Lung (tissue), 12 donors: ENCODE measurements around the gene B3GALT5. TPM values are rescaled to one million over a fixed set of nuclear protein-coding genes. Genes with fewer than 3 reads are reported as not detected.

ENCODE experiments used
- ATAC-seq: fragments of 200-7000 bp; cut with Tn5 transposase; one replicate; pipeline ENCODE4 v1.9.1; 2020; ENCODE audit warnings: moderate number of reproducible peaks; ENCODE audit not compliant: insufficient read depth, low FRiP score
- DNase-seq, 3 donors: peaks; one replicate each; pipeline ENCODE4 v3.0.0-alpha.2; 2013 to 2017
- H3K27ac ChIP-seq, 2 donors: one replicate each; pipeline ENCODE4 v1.5.1; 2013; ENCODE audit warnings: mild to moderate bottlenecking in 2 of 2, moderate library complexity in 2 of 2, control low read depth in 1 of 2, inconsistent platforms in 1 of 2, low read depth in 1 of 2, low read length in 1 of 2
- H3K27me3 ChIP-seq, 3 donors: one replicate each; pipeline ENCODE4 v1.5.1; 2013; ENCODE audit warnings: low read length in 2 of 3; ENCODE audit not compliant: control insufficient read depth in 3 of 3, insufficient read depth in 3 of 3
- H3K36me3 ChIP-seq, 4 donors: one replicate each; pipeline ENCODE4 v1.5.1; 2013; ENCODE audit warnings: low read length in 4 of 4, mild to moderate bottlenecking in 1 of 4, moderate library complexity in 1 of 4; ENCODE audit not compliant: control insufficient read depth in 4 of 4, insufficient read depth in 4 of 4
- H3K4me1 ChIP-seq, 5 donors: one replicate each; pipeline ENCODE4 v1.5.1; 2013; ENCODE audit warnings: low read length in 5 of 5, mild to moderate bottlenecking in 2 of 5, moderate library complexity in 1 of 5; ENCODE audit not compliant: control insufficient read depth in 5 of 5, insufficient read depth in 5 of 5
- H3K4me3 ChIP-seq: one replicate; pipeline ENCODE4 v1.5.1; 2013; ENCODE audit warnings: mild to moderate bottlenecking, control low read depth, moderate library complexity
- H3K9ac ChIP-seq, 2 donors: one replicate each; pipeline ENCODE4 v1.5.1; 2013; ENCODE audit warnings: low read length in 2 of 2, control low read depth in 1 of 2; ENCODE audit not compliant: insufficient read depth in 1 of 2
- H3K9me3 ChIP-seq, 4 donors: one replicate each; pipeline ENCODE4 v1.5.1; 2013; ENCODE audit warnings: low read length in 3 of 4, mild to moderate bottlenecking in 1 of 4, moderate library complexity in 1 of 4; ENCODE audit not compliant: control insufficient read depth in 4 of 4, insufficient read depth in 3 of 4
- CTCF ChIP-seq: IDR thresholded peaks from 2 replicates; pipeline ENCODE4 v1.5.1; 2012; ENCODE audit warnings: mild to moderate bottlenecking; ENCODE audit errors: control extremely low read depth, extremely low read depth
- WGBS, 2 donors: extraction: QIAGEN DNeasy Blood & Tissue Kit; methylation state at CpG; one replicate each; pipeline ENCODE4 v1.1.7; 2013; 5-methylcytosine and 5-hydroxymethylcytosine counted together
- polyA plus RNA-seq, 2 donors: library from polyadenylated mRNA; stranded (reverse); fragments of 200-250 nt; gene quantifications; one replicate each; pipeline ENCODE4 v1.2.1, GENCODE V29; 2013
- total RNA-seq, 2 donors: library from RNA; depleted of rRNA in 1 of 2; stranded (reverse); fragments of >200 nt in 1 of 2; gene quantifications; one replicate each; pipeline ENCODE4 v1.2.1, GENCODE V29; 2014 to 2021
- donor health status: control.
- donor health status: control.
- donor health status: Bipolar disorder and iron deficiency.
- donor health status: healthy.
- donor health status: DM: yes; HTN: yes; CAD: no.

The B3GALT5 gene
- total and polyA plus RNA-seq, 4 donors, result 0.02 to 1.1 (median 0.50) TPM

- no peak overlapping the region for H3K27ac ChIP-seq
- H3K36me3 ChIP-seq, result no peaks in the 10 kb centered on the region
- H3K4me1 ChIP-seq, result peaks cover 0 to 5% (median 0%) of the 10 kb centered on the region in 5 donors
- no peaks in the 10 kb centered on the region for H3K27me3 ChIP-seq
- no peaks in the 10 kb centered on the region for H3K9me3 ChIP-seq
- TF ChIP-seq CTCF, result no peak
- WGBS, 2 donors, result 55 to 67% methylated on average over 8 of the region's 8 CpGs
- H3K9ac ChIP-seq, result no peak overlapping the region
- H3K4me3 ChIP-seq, result no peak overlapping the region
- ATAC-seq (no peak), DNase-seq (no peak)
Observed at GRCh38 chr21:39568361-39568760, 44.4 kb upstream of the B3GALT5 start.

- H3K36me3 ChIP-seq, result no peaks in the 10 kb centered on the region
- H3K9ac ChIP-seq, result no peak overlapping the region
- no peak overlapping the region for H3K27ac ChIP-seq
- peaks cover 0 to 4% (median 0%) of the 10 kb centered on the region in 3 donors for H3K27me3 ChIP-seq
- H3K4me1 ChIP-seq, result no peaks in the 10 kb centered on the region
- TF ChIP-seq CTCF, result no peak
- H3K9me3 ChIP-seq, result peaks cover 0 to 2% (median 0%) of the 10 kb centered on the region in 4 donors
- ATAC-seq (no peak), DNase-seq (no peak)
- no peak overlapping the region for H3K4me3 ChIP-seq
Observed at GRCh38 chr21:39575775-39576174, 37.0 kb upstream of the B3GALT5 start.

- no peaks in the 10 kb centered on the region for H3K36me3 ChIP-seq
- no peak for TF ChIP-seq CTCF
- no peak for DNase-seq
- 80 to 86% methylated on average over 3 of the region's 3 CpGs for WGBS, 2 donors
- no peak overlapping the region for H3K9ac ChIP-seq
- no peak overlapping the region for H3K4me3 ChIP-seq
- ATAC-seq, result no peak
- H3K27me3 ChIP-seq, result peaks cover 0 to 4% (median 0%) of the 10 kb centered on the region in 3 donors
- peaks cover 0 to 2% (median 0%) of the 10 kb centered on the region in 4 donors for H3K9me3 ChIP-seq
- H3K27ac ChIP-seq, result no peak overlapping the region
- no peaks in the 10 kb centered on the region for H3K4me1 ChIP-seq
Observed at GRCh38 chr21:39576518-39577128, 36.1 kb upstream of the B3GALT5 start.
